Activated CD4-positive, alpha-beta T cell treated with anti-CD3 and anti-CD28 coated beads, Interleukin-2, Interleukin-4, amounts not matched to agents 100 ng/mL and 50 ng/mL, durations not matched to agents 16 hours and 8 hours (primary cell): Measurements from ENCODE around the gene ZIM2.
"Not testable (repeated sequence)": the region's sequence is repeated elsewhere in the genome, so short reads cannot be mapped to it uniquely, and the experiment has no call there.

Experiments used
- DNase-seq: peaks from one replicate; pipeline ENCODE4 v3.0.0-alpha.2; 2020; ENCODE audit warnings: low spot score

The ZIM2 gene

DNA sequence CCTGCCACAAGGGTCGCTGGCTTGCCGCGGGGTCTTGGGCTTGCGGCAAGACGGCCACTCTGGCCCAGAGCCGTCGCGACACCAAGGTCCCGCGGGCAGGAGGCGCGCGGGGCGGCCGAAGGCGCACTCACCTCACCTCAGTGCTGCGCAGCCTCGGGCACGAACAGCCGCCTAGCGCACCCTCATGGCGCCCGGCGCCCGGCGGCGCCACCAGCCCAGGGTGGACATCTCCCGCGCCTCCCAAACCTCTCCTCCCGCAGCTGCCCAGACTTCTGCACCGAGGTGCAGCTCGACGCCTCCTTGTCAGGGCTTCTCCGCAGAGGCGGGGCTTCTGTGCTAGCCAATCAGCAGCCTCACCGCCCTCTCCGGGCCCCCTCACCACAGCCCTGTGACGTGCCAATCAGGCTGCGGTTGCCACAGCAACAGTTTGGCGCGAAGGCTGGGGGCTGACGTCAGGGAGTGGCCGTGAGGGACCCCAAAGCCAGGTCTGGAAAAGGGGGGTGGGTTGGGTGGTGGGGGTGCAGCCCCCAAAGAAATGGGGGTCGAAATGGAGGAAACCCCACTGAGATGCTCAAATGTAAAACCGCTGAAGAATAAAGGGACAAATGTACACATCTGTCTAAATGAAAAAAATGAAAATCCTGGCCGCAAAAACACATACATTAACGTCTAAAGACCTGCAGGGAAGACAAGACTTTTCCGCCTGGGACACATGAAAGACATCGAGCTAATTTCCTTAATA, at the start of gene ZIM2, which contains the start of gene PEG3:
TSS of gene ZIM2 (minus strand) at position 276 of the 742 bp plus-strand sequence. CDS start 16,449 bp downstream, outside the sequence.
TSS of gene PEG3 (minus strand) at position 276 of the 742 bp plus-strand sequence. CDS start 16,071 bp downstream, outside the sequence.
- DNase-seq = no peak

DNA sequence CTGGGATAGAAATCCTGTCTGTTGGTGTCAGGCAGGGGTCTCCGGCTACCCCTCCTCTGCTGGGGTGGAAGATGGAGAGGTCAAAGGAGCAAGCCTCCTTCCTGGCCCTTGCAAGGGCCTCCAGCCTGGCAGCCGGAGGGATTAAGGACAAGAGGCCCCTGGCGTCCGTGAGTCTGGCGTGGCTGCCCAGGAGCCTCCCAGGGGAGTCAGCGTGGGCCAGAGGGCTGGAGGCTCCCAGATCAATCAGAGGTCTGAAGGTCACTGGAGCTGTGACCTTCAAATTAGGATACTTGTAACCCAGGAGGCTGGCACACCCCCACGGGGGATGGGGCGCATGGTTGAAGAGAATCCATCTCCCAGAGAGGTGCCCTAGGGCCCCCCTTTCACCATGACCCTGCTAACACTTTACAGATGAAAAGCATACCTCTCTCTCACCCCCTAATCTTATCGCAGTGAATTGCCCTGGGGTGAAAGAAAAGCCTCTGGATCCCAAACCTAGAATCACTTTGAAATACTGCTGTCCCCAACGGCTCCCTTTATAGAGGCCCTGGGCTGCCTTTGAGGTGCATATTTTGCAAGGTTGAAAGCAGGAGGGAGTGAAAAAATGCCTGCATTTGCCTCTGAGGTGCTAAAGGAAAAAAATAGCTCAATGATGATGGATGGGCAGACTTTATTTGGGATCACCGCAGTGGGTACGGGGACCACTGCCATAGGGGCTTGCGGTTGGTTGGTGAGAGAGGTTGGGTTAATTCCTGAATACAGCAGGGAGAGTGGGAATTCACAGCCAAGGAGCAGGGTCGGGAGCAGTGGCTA, 44.9 kb upstream of the ZIM2 start:
- no peak for DNase-seq

DNA sequence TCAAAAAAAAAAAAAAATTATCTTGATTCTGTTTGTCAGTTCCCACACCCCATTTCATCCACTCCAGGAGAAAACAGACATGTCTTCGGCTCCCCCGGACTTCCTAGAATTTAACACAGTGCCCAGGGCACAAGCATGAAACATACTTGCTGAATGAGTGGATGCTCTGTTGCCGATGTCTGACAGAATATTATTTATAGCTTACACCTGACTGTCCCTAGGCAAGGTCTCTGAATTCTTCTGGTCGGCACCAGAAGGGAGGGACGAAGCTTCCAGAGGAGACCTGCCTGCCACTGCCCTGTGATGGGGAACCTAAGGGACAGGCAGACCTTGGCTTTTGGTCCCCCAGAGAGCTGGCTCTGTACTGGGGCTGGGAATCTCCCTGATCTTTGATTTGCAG, 43.9 kb upstream of the ZIM2 start:
- DNase-seq = no peak

DNA sequence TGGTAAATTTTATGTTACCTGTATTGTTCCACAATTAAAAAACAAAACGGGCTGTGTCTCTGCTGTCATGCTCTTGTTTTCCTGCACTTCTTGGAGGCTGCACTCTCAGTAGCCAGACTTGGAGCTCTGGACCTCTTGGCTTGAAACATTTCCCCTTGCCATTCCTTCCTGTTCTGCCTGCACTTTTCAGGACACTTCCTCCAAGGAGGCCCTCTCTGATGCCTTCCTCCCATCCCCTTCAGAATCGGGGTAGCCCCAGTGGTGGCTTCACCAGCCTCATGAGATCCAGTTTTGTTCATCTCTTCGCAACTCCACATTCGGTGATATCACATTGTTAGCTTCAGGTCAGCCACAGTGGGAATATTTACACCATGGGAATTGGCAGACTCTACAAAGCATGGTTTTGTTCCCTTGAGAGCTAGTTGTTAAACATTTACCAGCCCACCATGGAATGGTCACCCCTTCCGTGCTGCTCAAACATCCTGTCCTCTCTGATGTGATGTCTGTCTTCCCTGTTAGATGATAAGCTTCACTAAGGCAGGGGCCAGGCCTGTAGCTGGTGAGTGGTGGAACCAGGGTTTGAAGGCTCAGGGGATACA, 40.2 kb upstream of the ZIM2 start:
- DNase-seq = no peak

DNA sequence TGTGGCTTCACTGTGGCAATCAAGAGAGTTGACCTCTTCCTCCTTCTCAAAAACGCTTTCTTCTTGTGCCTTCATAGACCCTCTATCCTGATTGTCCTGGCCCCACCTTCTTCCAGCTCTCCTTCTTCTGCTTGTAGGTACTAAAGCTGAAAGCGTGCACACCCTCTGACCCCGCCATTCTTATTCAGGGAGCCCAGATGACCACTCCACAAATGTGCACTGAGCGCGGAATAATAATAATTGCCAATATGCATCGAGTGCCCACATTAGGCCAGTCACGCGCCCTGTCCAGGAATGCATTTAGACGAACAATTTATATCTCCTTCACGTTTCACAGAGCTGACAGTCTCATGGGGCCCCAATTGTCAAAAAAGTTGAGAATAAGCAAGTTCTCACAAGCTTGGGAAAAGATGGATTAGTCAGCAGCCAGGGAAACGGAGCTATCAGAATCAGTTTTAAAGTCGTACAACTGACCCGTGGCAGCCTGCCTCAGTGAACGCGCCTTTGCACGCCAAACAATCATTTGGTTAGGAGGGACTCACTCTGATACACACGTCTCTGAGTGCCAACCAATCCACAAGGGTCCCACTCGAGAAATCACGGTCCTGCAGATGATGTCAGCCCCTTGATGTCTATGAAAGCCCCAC, 36.7 kb upstream of the ZIM2 start:
- no peak for DNase-seq

DNA sequence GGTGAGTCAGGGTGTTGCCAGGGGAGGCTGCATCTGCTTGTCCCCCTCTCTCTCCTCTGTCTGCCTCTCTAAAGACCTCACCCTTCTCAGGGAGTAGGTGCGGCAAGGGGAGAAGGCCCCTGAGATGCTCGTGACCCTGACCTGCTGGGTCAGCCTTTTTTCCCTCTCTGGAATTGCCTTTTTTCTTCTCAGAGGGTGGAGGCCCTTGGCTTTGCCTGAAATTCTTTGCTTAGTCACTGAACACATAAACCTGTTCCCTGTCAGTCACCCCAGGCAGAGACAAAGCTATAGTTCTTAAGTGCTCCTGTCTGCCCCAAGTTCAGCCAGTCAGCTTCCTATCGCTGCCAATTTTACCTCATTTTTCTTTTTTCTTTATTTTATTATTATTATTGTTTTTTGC, 35.2 kb upstream of the ZIM2 start:
- no peak for DNase-seq

DNA sequence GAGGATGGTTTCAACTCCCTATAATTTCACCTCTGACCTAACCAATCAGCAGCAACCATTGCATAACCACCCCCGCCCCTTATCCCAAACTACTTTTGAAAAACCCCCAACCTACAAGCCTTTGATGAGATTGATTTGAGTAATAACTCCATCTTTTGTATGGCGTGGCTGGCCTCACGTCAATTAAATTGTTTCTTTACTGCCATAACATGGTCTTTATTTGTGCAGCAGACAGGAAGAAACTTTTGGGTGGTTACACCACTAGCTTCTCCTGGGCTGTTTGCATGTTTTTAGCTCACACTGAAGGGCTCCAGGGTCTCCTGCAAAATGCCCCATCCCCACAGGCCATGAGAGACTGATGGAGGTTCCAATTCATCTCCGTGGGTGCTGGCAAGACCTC, 34.0 kb upstream of the ZIM2 start:
- no peak for DNase-seq

DNA sequence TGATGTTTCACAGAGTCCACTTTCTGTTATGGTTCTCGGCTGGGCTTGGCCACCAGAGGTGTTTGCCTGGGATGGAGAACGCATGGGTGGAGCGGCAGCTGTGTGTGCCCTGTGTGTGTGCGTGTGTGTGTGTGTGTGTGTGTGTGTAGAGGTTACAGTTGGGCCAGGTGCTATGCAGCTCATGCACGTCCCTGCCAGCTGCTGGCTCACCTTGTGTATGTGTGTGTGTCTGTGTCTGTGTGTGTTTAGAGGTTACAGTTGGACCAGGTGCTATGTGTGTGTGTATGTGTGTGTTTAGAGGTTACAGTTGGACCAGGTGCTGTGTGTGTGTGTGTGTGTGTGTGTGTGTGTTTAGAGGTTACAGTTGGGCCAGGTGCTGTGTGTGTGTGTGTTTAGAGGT, 33.0 kb upstream of the ZIM2 start:
- no peak for DNase-seq

DNA sequence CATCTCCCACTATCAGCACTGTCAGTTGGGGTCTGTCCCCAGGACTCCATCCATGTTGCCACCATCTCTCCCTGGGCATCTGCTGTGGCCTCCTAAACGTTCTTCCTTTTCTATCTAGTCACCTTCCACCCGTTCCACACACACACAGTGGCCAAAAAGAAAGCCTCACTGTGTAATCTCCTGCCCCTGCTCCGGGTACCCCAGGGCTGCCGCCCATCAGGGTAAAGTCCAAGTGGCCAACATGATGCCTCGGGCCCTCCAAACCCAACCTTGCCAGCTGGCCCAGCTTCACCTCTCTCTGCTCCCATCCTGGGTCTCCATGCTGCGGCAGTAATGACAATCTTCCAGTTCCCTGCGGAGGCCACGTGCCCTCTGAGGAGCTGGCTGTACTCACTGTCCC, 29.4 kb upstream of the ZIM2 start:
- DNase-seq = no peak

DNA sequence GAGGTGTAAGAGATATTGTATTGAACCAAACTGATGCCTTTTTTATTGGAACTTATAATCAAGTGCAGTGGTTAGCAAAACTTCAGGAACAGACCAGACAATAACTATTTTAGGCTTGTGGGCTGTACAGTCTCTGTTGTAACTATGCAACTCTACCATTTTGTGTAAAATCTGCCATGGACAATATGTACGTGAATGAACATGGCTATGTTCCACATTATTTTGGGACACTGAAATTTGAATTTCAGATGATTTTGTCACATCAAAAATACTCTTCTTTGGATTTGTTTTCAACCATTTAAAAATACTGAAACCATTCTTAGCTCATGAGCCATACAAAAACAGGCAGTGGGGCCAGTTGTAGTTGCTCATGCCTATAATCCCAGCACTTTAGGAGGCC, 27.9 kb upstream of the ZIM2 start:
- DNase-seq = no peak

DNA sequence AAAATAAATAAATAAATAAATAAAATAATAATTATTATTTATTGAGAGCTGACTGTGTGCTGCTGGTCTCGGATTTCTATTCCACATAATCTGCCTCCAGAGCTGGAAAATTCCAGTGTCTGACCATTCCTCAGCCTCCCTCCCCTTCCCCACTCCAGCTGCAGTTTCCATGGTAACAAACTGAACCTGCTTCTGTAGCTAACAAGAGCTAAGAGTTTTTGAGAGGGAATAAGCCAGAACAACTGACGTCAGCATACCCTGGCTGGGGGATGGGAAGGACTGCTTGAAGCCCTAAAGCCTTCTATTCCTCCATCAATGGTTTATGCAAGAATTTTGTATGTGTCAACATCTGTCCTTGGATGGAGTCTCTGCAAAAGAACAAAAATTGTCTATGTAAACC, 26.0 kb upstream of the ZIM2 start:
- no peak for DNase-seq

DNA sequence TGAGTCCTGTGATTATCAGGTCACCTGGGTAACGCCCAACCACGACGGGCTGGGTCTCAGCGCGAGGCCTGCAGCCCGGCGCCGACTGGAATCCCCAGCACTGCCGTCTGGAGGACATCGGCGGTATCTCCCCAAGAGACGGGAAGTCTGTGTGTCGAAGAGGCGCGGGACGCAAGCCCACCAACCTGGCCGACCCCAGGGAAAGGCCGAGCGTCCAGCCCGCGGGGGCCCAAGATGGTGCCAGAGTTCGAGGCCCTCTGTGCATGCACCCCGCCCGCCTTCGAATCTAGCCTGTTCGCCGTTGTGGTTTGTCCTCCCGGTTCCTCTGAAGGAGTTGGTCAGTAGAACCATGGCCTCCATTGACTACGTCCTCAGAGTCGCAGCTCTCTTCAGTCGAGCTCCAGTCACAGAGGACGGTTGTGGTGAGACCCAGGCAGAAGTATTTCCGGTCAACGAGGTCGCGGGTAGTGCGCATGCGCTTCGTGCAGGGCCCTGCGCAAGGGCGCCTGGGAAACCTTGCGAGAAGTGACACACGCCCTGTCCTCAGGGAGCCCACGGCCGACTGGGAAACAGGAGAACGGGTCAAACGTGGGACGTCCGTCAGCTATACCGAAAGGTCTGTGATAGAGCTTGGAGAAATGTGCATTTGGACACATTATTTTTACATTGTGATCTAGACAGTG, 24.1 kb upstream of the ZIM2 start:
- no peak for DNase-seq

DNA sequence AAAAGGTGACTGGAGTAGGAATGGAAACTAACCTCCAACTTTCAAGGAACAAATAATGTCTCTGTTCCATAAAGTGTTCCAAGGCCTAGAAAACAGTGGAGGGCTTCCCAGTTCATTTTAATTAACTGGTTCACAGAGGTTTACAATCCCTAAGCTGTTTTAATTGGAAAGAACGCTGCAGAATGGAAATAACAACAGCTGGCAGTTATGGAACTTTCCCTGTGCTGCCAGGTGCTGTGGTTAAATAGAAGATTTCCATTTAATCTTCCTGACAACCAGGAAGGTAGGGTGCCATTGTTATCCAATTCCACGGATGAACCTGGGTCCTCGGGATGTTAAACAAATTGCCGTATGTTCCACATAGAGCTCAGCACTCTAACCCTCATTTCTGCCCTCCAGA, 22.2 kb upstream of the ZIM2 start:
- no peak for DNase-seq

DNA sequence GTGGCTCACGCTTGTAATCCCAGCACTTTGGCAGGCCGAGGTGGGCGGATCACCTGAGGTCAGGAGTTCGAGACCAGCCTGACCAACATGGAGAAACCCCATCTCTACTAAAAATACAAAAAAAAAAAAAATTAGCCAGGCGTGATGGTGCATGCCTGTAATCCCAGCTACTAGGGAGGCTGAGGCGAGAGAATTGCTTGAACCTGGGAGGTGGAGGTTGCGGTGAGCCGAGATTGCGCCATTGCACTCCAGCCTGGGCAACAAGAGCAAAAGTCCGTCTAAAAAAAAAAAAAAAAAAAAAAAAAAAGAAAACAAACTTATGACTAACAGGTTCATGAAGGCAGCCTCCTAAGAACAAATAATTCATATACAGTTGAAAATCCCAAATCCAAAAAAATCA, 19.9 kb upstream of the ZIM2 start:
- DNase-seq = not testable (repeated sequence)

DNA sequence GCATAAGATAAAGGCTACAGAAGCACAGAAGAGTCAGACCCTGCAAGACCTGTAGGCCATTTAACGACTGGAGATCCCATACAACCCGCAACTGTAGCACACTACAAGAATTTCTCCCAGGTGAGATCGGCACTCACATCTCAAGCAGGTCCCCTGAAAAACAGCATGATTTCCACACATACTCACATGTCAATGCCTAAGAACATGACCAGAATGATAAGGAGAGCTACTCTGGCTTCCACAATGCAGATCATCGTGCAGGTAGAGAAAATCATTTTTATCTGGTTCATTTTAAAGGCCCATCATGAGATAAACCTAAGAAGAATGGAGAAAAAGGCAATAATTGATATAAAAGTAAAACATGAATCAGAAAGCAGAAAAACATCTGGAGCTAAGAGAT, 17.5 kb upstream of the ZIM2 start:
- no peak for DNase-seq

DNA sequence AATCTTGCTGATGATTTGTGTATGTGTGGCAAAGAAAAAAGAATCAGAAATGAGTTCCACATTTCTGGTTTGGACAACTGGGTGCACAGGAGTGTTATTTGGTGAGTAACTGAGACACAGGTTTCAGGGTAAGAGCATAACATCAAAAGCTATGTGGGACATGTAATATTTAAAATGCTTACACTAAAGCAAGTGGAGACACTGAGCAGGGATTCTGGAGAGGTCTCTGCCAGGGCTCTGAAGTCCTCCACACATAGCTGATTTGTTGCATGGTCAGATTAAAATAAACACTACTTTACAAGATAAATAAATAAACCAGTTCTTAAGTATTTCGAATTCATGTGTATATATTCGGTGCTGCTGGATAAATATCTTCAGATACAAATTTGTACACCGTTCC, 16.3 kb upstream of the ZIM2 start:
- no peak for DNase-seq

DNA sequence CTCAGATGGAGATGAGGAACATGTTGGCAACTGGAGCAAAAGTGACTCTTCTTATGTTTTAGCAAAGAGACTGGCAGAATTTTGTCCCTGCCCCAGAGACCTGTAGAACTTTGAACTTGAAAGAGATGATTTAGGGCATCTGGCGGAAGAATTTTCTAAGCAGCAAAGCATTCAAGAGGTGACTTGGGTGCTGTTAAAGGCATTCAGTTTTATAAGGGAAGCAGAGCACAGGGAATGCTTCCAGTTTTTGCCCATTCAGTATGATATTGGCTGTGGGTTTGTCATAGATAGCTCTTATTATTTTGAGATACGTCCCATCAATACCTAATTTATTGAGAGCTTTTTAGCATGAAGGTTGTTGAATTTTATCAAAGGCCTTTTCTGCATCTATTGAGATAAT, 11.8 kb upstream of the ZIM2 start:
- DNase-seq = not testable (repeated sequence)

DNA sequence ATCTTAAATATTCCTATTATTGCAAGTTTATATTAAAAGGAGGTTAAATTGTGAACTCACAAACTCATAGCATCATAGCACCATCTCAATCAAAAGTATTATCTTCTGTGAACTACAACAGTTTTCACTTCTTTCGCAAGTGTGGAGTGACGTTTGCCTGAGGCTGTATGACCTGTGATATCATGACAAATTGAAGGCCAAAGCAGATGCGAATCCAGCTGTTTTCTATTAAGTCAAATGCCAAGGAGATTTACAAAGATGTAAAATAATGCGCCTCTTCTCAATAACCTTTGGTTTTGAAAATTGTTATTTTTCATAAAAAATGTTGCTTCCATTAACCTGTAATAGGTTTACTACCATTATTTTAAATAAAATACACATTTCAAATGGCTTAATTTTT, 7.6 kb upstream of the ZIM2 start:
- no peak for DNase-seq

DNA sequence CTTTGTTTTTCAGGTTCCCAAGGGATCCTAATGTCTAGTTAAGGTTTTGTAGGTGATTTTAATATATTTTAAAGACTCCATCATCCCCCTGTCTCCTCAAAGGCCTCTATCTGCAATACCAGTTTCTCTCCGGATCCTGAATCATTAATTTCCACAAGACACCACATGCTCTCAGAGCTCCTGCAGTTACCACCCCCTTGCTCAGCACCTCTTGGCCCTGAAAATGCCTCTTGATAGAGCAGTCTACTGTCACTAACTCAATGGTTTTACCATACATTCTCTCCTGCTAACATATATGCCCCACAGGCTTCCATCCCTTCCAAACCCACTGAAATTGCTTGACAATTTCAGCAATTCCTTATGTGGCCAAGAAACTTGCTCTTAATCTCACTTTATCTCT, 1.9 kb upstream of the ZIM2 start:
- no peak for DNase-seq

DNA sequence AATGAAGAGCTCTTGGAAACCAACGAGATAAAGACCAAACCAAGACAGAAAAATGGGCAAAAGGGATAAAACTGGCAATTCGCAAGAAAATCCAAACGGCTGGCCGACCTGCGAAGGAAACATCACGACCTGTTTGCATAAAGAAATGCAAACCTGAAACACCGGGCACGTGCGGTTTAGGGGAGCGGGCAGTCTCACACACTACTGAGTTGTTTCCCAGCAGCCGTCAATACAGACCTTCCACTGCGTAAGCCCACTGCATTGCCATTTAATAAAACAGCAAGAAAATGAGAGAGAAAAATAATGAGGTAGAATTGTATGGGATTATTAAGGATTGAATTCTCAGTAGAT, 642 bp upstream of the ZIM2 start:
- no peak for DNase-seq

DNA sequence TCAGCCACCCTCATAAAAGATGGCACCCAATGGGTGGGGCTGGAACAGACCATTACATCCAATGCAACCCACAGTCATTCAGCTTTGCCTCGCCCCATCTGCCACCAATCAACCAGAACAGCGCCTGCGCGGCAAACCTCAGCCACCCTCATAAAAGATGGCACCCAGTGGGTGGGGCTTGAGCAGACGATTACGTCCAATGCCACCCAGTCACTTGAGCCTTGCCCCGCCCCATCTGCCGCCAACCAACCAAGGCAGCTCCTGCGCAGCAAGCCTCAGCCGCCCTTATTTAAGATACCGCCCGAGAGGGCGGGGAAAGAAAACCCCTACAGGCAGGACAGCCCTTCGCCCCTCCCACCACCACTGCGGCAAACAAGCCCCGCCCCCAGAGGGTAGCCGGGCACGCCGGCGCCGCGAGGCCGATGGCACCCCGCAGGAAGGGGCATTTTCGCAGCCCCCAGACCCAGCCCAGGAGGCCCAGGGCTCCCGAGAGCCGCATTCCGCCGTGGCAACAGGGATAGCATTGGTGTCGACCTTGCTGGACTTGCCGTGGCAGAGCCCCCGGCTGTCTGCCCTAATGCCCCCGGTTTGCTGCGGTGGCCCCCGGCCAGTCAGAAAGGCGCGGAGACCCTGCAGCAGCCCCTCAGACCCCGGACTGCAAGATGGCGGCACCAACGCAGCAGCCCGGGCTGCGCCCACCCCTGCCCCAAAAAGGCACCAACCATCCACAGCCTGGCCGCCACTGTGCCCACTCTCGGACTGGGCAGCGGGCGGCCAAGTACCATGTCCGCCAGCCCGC, 675 bp downstream of the ZIM2 start:
- no peak for DNase-seq
